NB4 (cell line): Measurements from ENCODE around the gene GFRA4.

Experiments
- DNase-seq: peaks from one replicate; pipeline ENCODE4 v3.0.0; 2010; ENCODE audit warnings: low read depth
- H3K4me3 ChIP-seq: one replicate; pipeline ENCODE4 v1.5.1; 2011; ENCODE audit warnings: mild to moderate bottlenecking, low read depth, low read length, moderate library complexity
- MAX ChIP-seq: IDR thresholded peaks from 2 replicates; pipeline ENCODE4 v1.6.1; 2011; ENCODE audit warnings: low read depth, low read length
- MYC ChIP-seq: IDR thresholded peaks from 2 replicates; pipeline ENCODE4 v1.6.1; 2011; ENCODE audit warnings: low read depth, low read length
- POLR2A ChIP-seq: IDR thresholded peaks from 2 replicates; pipeline ENCODE4 v1.6.1; 2011; ENCODE audit warnings: mild to moderate bottlenecking; ENCODE audit not compliant: insufficient read length; ENCODE audit errors: extremely low read depth
- TF ChIP-seq, protein P1 (sequence below): IDR thresholded peaks from one replicate; pipeline ENCODE4 v1.5.1; 2012; ENCODE audit warnings: low read depth, low read length

Gene GFRA4

DNA sequence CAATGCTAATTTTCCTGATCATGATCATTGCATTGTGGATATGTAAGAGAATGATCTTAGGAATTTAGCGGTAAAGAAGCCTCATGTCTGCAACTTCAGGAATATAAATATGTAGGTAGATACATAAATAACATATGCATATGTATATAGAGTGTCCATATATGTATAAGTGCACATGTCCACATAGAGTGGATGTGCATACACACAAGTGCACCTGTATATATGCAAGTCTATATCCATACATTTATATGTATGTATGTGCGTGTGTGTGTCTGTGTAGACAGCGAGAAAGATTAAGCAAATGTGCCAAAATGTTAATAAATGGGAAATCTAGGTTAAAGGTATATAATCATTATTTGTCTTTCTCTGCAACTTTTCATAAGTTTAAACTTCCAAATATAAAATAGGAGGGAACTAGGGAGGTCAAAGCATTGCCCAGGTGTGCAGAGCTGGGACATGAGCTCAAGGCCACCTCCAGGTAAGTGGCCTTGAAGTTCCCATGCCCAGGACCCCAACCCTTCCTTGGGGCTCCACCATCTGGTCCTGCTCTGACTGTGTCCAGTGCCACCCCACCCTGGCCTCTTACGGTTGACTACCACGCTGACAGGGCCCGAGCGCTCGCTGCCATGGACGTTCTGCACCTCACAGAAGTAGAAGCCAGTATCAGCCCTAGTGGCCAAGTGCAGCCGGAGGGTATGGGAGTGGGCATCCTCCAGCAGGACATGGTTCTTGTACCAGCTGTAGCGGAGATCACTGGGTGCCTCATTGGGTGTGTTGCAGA is 39.6 kb upstream of the GFRA4 start:
- no peak for DNase-seq
- no peak overlapping the region for H3K4me3 ChIP-seq
- TF ChIP-seq MAX: no peak
- no peak for TF ChIP-seq POLR2A
- TF ChIP-seq MYC: no peak
- TF ChIP-seq, protein P1, sequence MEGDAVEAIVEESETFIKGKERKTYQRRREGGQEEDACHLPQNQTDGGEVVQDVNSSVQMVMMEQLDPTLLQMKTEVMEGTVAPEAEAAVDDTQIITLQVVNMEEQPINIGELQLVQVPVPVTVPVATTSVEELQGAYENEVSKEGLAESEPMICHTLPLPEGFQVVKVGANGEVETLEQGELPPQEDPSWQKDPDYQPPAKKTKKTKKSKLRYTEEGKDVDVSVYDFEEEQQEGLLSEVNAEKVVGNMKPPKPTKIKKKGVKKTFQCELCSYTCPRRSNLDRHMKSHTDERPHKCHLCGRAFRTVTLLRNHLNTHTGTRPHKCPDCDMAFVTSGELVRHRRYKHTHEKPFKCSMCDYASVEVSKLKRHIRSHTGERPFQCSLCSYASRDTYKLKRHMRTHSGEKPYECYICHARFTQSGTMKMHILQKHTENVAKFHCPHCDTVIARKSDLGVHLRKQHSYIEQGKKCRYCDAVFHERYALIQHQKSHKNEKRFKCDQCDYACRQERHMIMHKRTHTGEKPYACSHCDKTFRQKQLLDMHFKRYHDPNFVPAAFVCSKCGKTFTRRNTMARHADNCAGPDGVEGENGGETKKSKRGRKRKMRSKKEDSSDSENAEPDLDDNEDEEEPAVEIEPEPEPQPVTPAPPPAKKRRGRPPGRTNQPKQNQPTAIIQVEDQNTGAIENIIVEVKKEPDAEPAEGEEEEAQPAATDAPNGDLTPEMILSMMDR: no peak

- no peak for DNase-seq
- TF ChIP-seq, protein P1: no peak
- TF ChIP-seq MYC (no peak), POLR2A (no peak), MAX (no peak)
- H3K4me3 ChIP-seq: no peak overlapping the region
These were observed 38.1 kb upstream of the GFRA4 start for GRCh38 chr20:3701061-3701998.

DNA sequence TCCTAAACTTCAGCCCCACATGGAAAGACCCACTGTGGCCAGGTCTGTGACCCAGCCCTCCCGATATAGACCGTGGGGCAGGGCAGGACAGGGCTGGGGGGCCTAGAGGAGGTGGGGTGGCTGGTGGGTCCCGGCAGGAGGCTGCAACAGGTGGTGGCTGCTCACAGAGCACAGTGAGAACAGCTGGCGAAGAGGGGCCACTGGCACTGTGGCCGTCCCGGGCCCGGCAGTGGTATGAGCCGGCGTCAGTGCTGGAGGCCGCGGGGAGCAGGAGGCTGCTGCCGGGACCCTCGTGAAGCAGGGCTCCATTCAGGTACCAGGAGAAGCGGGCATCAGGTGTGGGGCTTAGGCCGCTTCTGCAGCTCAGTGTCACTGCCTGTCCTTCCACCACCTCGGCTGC is 35.8 kb upstream of the GFRA4 start:
- DNase-seq: no peak
- TF ChIP-seq MYC: no peak
- no peak for TF ChIP-seq MAX
- TF ChIP-seq POLR2A: no peak
- TF ChIP-seq, protein P1: no peak
- no peak overlapping the region for H3K4me3 ChIP-seq

DNA sequence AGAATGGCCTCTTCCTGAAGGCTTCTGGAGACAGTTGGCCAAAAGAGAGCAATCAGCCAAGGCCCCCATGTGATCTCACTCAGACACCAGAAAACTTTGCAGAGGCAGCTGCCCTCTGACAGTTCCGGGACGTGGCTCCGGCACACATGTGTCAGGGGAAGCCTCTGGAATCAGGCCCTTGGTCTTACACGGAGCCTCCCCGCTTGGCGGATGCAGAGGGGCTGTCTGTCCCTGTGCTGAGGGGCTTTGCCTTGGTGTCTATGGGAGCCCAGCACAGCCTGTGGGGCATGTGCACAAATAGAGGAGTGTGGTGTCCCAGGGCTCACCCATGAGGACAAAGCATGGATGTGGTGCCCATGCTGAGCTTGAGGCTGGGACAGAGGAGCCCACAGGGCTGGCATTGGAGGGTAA is 35.4 kb upstream of the GFRA4 start:
- no peak for DNase-seq
- H3K4me3 ChIP-seq: no peak overlapping the region
- TF ChIP-seq, protein P1: no peak
- no peak for TF ChIP-seq POLR2A
- TF ChIP-seq MAX: no peak
- TF ChIP-seq MYC: no peak

- TF ChIP-seq MYC (no peak), MAX (no peak), POLR2A (no peak)
- TF ChIP-seq, protein P1: no peak
- no peak for DNase-seq
These were observed 34.5 kb upstream of the GFRA4 start for GRCh38 chr20:3697588-3698305.

More at GRCh38 chr20:3697588-3698305, 34.5 kb upstream of the GFRA4 start:
- H3K4me3 ChIP-seq: no peak overlapping the region
